HG03280 (cell line): ENCODE data around the gene SMCHD1.
"Not testable (repeated sequence)": the region's sequence is repeated elsewhere in the genome, so short reads cannot be mapped to it uniquely, and the experiment has no call there.

Experiments
- ATAC-seq: cut with Tn5 transposase; IDR thresholded peaks from one replicate; pipeline ENCODE4 v1.9.1; 2021; ENCODE audit warnings: mild to moderate bottlenecking, moderate library complexity; ENCODE audit not compliant: unreplicated experiment

Gene SMCHD1

DNA sequence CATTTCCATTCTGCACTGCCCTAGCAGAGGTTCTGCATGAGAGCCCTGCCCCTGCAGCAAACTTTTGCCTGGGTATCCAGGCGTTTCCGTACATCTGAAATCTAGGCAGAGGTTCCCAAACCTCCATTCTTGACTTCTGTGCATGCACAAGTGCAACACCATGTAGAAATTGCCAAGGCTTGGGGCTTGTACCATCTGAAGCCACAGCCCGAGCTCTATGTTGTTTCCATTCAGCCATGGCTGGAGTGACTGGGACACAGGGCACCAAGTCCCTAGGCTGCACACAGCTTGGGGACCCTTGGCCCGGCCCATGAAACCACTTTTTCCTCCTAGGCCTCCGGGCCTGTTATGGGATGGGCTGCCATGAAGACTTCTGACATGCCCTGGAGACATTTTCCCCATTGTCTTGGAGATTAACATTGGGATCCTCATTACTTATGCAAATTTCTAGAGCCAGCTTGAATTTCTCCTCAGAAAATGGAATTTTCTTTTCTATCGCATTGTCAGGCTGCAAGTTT is 154.2 kb downstream of the SMCHD1 start:
- ATAC-seq: not testable (repeated sequence)

DNA sequence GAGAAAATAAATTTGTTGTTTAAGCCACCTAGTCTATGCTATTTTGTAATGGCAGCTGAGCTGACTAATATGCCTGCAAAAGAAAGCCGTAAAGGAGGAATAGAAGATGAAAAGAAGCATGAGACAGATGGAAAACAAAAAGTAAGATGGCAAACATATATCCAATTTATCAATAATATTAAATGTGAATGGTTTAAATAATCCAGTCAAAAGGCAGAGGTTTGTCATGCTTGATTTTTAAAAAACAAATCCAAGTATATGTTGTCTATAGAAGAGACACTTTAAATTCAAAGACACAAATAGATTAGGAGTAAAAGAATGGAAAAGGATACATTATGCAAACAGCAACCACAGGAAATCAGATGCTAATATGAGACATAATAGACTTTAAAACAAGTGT is 155.9 kb downstream of the SMCHD1 start:
- ATAC-seq: no peak

DNA sequence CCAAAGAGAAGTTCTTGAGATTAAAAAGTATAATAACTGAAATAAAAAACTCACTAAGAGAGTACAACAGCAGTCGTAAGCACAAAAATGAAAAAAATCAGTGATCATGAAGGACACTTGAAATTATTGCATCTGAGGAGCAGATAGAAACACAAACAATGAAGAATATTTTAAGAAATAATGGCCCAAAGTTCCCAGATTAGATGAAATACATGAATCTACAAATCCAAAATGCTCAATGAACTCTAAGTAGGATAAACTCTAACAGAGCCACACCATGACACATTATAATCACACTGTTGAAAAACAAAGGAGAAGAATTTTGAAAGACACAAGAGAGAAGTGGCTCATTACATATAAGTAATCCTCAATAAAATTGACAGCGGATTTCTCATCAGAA is 159.4 kb downstream of the SMCHD1 start:
- no peak for ATAC-seq

DNA sequence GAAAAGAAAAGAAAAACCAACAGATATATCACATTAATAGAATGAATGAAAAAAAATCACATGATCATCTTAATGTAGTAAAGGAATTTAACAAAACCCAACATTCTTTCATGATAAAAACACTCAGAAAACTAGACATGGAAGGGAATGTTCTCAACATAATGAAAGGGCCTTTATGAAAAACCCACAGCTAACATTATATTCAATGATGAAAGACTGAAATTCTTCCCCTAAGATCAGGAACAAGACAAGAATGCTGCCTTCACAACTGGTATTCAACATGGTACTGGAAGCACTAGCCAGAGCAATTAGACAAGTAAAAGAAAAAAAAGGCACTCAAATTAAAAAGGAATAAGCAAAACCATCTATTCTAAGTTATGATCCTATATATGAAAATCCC is 162.8 kb downstream of the SMCHD1 start:
- ATAC-seq: no peak

DNA sequence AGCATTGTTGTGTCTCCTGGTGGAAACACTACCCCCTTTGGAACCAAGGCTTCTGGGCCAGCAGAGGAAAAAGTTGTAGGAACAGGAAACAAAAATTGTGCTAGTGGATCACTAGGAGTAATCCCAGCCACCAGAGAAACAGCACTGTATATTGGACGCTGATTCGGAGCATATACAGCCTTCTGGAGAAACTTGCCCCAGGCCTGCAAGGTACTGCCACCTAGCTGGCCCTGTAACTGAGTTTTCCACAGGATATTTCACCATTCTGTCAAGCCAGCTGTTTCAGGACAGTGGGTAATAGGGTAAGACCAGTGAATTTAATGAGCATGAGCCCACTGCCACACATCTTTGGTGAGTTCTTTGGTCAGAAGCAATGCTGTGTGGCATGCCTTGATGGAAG is 166.2 kb downstream of the SMCHD1 start:
- ATAC-seq: no peak

DNA sequence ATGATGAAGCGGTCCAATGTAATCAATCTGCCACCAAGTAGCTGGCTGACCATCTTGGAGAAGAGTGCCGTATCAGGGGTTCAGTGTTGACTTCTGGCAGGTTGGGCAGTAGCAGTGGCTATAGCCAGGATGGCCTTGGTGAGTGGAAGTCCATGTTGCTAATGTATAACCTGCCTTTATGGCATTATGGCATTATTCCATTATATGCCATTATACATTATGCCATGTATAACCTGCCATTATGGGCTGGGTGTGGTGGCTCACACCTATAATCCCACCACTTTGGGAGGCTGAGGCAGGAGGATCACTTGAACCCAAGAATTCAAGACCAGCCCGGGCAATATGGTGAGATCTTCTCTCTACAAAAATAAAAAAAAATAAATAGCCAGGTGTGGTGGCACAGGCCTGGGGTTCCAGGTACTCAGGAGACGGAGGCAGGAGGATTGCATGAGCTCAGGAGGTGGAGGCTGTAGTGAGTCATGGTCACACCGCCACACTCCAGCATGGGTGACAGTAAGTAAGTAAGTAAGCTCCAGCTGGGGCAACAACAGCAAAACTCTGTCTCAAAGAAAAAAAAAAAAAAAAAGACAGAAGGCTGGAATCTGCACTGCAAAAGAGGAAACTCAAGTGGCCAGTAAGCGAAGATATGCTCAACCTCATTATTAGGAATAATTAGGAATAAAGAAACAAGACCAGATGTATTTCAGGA is 166.8 kb downstream of the SMCHD1 start:
- no peak for ATAC-seq

DNA sequence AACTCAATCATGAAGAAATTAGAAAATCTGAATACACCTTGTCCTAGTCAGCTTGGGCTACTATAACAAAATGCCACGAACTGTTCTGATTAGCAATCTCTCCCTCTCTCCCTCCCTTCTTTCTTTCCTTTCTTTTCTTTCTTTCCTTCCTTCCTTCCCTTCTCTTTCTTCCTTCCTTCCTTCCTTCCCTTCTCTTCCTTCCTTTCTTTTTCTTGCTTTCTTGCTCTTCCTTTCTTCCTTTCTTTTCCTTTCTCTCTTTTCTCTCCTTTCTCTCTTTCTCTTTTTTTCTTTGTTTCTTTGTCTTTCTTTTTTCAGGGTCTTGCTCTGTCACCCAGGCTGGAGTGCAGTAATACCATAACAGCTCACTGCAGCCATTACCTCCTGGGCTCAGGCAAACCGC is 167.7 kb downstream of the SMCHD1 start:
- ATAC-seq: no peak

DNA sequence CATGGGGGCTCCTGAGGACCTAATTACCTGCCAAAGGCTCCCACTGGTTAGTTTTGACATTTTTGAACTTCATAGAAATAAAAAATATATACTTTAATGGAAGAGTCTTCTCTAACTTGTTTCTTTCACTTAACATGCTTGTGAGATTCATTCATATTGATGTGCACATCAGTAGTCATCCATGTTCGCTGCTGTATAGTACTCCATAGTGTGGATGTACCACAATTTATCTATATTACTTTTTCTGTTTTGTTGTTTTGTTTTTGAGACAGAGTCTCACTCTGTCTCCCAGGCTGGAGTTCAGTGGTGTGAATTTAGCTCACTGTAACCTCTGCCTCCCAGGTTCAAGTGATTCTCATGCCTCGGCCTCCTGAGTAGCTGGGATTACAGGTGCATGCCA is 168.4 kb downstream of the SMCHD1 start:
- no peak for ATAC-seq

DNA sequence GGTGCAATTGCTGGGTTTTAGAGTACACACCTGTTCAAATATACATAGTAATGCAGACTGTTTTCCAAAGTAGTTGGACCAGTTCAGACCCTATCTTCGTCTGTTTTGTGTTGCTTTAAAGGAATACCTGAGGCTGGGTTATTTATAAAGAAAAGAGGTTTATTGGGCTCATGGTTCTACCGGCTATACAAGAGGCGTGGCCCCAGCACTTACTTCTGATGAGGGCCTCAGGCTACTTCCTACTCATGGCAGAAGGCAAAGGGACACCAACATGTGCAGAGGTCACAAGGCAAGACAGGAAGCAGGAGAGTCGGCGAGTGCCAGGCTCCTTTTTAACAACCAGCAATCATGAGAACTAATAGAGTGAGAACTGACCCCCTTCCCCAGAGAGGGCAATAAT is 169.3 kb downstream of the SMCHD1 start:
- ATAC-seq: no peak

DNA sequence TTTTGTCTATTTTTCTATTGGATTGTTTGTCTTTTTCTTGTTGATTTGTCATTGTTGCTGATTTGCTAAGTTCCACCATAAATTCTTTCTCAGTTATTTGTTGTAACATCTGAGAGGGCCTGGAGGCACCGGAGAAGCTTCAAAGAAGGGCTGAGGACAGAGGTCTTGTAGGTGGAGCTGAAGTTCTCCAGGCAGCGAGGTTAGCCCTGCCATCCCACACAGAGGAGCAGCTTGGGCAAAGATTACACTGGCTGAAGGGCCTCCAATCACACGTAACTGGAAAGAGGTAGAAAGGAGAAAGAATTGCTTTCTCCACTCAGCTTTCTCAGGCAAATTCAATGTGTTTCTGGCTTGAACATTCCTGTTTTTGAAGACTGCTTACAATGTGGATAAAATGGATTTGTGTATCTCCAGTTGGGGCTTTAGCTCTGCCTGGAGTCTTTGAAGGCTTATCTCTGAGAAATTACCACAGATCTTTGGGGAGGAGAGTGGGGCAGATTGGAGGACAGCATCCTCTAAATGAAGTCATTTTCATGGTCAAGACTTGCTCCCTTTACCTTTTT is 170.2 kb downstream of the SMCHD1 start:
- ATAC-seq: no peak

DNA sequence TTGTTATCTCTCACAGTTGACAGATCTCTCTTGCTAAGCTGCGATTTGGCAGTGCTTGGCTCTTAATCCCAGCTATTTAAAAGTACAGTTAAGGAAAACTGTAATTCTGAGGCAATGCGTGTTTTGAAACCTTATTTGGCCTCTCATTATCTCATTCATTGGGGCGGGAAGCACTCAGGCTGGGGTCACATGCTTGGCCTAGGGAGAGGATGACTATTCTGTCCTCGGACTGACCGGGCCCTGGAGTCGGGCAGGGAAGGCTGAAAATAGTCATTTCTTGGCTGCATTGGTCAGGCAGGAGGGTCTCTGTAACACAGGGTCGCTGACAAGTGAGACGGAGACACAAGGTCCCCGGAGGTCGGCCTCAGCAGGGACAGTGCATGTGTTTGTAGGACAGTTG is 171.1 kb downstream of the SMCHD1 start:
- ATAC-seq: no peak

DNA sequence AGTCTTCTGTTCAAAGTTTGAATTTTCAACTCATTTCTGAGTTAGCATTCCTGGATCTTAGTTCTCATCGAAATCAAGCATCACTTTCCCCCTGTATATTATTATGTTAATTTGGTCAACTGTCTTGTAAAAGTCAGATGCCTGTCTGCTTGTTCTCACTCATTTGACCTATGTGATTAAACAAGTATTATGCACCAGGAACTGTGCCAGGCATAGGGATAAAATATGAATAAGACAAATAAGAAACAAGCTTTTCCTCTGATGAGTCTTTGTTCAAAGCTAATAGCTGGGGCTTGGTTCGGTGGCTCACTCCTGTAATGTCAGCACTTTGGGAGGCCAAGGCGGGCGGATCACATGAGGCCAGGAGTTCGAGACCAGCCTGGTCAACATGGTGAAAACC is 171.5 kb downstream of the SMCHD1 start:
- ATAC-seq: no peak

DNA sequence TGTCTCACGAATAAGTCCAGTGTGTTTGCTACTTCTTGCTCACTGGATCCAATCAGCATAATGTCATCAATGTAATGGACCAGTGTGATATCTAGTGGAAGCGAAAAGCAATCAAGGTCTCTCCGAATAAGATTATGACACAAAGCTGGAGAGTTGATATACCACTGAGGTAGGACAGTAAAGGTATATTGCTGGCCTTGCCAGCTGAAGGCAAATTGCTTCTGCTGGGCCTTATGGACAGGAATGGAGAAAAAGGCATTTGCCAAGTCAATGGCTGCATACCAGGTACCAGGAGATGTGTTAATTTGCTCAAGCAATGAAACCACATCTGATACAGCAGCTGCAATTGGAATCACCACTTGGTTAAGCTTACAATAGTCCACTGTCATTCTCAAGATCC is 180.6 kb downstream of the SMCHD1 start:
- not testable (repeated sequence) for ATAC-seq

DNA sequence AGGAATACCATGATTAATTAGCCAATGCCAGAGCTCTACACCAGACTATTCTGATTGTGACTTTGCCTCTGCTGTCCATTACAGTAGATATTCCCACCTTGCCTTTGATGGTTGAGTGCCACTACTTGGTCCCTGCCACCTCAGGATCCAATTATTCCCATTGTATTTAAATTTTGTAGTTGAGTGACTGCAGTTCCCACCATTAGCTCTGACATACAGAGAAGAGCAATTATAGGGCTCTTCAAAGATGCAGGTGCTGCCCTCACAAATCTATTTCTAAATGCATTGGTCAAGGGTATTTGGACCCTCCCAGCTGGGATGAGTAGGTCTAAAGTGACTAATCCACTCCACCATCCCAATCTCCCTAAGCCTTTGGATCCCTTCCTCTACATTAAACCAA is 181.8 kb downstream of the SMCHD1 start:
- not testable (repeated sequence) for ATAC-seq

DNA sequence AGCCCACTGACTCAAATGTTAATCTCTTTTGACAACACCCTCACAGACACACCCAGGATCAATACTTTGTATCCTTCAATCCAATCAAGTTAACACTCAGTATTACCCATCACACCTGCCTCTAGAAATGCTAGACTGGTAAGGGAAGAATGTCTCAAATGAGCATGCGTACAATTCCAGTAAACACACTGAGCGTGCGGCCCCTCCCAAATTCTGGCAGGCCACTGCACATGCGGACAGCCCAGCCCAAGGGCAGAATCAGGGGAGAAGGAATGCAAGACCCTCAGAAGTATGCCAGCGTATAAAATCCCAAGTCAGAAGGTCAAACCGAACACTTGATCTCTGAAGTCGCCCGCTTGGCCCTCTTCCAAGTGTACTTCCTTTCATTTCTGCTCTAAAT is 183.7 kb downstream of the SMCHD1 start:
- ATAC-seq: no peak

DNA sequence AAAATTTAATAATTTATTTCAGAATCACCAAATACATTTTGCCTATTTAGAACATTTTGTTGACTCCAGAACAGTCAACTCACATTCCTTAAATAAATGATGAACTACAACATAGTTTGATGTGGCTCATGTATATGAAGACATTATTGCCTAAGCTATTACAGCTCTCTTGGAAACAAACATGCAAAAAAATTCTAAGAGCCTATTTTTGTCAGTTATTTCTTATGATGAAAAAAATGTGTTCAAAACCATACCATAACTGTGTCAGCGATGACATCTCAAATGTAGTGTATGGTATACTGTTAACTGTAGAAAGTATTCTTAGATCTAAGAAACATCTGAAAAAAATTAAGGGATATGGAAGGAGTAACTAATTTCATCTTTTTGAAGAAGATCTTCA is 185.0 kb downstream of the SMCHD1 start:
- ATAC-seq: no peak

DNA sequence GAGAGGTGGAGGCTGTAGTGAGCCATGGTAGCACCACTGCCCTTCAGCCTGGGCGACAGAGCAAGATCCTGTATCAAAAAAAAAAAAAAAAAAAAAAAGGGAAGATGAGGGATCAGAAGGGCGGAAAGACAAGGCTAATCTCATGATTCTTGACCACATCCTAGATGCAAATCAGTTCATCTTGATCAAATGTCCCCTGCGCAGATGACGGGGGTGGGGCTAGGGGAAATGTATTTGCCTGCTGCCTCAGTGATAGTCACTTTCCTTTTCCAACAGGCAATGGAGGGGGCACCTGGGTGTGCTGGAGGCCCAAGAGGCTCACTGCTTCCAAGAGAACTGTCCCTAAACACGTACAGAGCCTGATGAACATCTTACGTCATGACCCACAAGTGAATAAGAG is 187.6 kb downstream of the SMCHD1 start:
- ATAC-seq: no peak

DNA sequence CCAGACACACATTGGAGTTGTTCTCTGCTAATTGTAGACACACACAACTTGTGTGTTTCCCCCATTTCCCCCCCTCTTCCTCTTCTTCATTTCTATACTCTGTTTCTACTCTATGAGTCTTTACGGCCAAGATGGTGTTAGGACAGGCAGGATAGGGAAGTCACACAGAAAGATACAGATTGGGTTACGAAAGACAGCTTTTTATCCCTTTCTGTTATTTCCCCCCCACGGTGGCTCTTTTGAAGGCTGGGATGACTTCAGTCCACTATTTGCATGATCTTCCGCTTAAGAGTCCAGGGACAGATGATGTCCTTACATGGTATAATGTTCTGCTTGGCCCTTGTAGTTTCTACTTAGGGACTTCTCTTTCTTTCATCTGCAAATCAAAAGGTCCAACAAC is 189.6 kb downstream of the SMCHD1 start:
- ATAC-seq: no peak

DNA sequence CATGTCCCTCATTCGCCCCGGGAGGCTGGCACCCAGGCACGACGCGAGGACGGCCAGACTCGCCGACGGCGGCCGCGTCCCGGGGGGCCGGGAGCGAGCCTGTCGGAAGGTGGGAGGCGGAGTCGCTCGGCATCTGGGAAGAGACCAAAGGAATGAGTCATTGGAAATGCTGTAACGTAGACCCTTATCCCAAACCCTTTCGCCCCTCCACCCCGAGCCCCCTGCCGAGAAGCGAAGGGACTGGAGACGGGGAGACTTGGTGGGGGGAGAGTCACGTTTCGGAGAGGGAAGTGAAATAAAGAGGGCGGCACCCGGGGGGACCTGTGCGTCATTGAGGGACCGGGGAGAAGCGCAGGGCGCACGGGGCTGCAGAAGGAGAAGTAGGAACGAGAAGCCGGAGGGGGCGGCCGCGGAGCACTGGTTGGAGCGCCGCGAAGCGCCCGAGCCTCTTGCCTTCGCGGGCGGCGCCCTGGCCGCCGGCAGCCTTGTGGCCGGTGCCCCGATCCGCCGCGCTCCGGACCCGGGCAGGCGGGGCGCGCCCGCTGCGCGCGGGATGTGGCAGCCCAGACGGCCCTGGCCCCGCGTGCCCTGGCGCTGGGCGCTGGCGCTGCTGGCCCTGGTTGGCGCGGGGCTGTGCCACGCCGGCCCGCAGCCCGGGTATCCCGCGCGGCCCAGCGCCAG is 191.2 kb downstream of the SMCHD1 start, which contains the start of gene EMILIN2:
EMILIN2 (plus strand) TSS at position 371 of the 681 bp plus-strand sequence; CDS start at position 554, 183 bp downstream.
- peak; percentile 36 for ATAC-seq

DNA sequence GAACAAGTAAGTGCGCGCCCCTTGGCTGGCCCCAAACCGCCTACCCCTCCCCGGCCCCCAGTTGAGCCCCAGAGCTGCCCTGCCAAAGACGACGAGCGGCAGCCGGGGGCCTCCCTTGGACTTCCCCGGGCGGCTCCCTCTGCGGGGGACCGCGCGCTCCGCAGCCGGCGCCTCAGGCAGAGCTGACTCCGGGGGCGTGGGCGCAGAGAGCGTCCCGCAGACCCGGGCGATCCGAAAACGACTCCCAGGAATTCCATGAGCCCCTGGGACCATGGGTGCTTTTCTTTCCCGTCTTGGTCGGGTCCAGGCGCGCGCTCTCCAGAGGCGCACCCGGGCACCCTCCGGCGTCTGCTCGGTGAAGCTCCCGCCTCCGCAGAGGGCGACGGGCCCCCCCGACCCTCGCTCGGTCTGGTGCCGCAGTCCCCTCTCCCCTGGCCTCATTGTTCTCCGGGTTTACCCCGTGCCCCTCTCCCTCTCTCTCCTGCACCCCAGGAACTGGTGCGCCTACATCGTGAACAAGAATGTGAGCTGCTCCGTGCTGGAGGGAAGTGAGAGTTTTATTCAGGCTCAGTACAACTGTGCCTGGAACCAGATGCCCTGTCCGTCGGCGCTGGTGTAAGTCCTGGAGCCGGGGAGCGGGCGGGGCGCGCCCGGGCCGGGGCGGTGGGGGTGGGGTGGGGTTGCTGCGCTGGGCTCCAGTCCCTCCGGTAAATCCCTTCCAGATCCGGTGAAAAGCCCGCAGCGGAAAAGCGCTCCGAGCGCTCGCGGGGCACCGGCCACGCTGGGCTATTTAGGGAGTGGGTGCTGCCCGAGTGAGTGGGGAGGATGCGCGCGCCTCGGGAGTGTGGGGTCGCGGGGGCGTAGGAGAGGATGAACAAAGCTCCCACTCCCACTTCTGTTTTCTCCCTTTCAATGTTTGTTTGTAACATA is 192.1 kb downstream of the SMCHD1 start:
- peak; percentile 28 for ATAC-seq
